GM18861 (cell line): ENCODE measurements around the gene TIPRL.

Experiments
- ATAC-seq: cut with Tn5 transposase; IDR thresholded peaks from one replicate; pipeline ENCODE4 v1.9.1; 2021; ENCODE audit not compliant: unreplicated experiment

TIPRL gene

GRCh38 chr1:168245042-168245441 lies 66.3 kb downstream of the TIPRL start:
- ATAC-seq: no peak

GRCh38 chr1:168246506-168246905 lies 67.7 kb downstream of the TIPRL start:
- no peak for ATAC-seq
